HepG2 (cell line): Measurements from ENCODE around the gene BFSP1. TPM values are rescaled to one million over a fixed set of nuclear protein-coding genes. Genes with fewer than 3 reads are reported as not detected.
A peak's percentile ranks its signal among the peaks of the same experiment; 100 is the strongest.

Source experiments
- AKAP8 ChIP-seq: sonication (generic); formaldehyde crosslinking; IDR thresholded peaks from 2 replicates; pipeline ENCODE4 v1.5.1; 2020; ENCODE audit warnings: mild to moderate bottlenecking, missing genetic modification reagents
- ATF3 ChIP-seq: sonication (generic); formaldehyde crosslinking; IDR thresholded peaks from 2 replicates; pipeline ENCODE4 v1.4.0; 2020; ENCODE audit warnings: missing genetic modification reagents
- KDM3A ChIP-seq: IDR thresholded peaks from 2 replicates; pipeline ENCODE4 v1.6.1; 2018; ENCODE audit warnings: low read depth, missing compliant biosample characterization
- KLF15 ChIP-seq: sonication (generic); formaldehyde crosslinking; IDR thresholded peaks from 2 replicates; pipeline ENCODE4 v1.8.1; 2023; ENCODE audit warnings: borderline replicate concordance, mild to moderate bottlenecking, inconsistent platforms, missing genetic modification reagents, mixed read lengths
- KMT2A ChIP-seq: sonication (generic); formaldehyde crosslinking; IDR thresholded peaks from 2 replicates; pipeline ENCODE4 v1.4.0; 2020; ENCODE audit warnings: missing genetic modification reagents
- NFE2L1 ChIP-seq: sonication (generic); formaldehyde crosslinking; IDR thresholded peaks from 2 replicates; pipeline ENCODE4 v1.4.0; 2020; ENCODE audit warnings: missing genetic modification reagents, mild to moderate bottlenecking, borderline replicate concordance
- NFYC ChIP-seq: IDR thresholded peaks from 2 replicates; pipeline ENCODE4 v1.6.1; 2016; ENCODE audit warnings: missing genetic modification reagents, missing compliant biosample characterization
- SNAPC2 ChIP-seq: sonication (generic); formaldehyde crosslinking; IDR thresholded peaks from 2 replicates; pipeline ENCODE4 v1.8.1; 2022; ENCODE audit warnings: mild to moderate bottlenecking, missing genetic modification reagents
- SNAPC4 ChIP-seq: sonication (generic); formaldehyde crosslinking; IDR thresholded peaks from 2 replicates; pipeline ENCODE4 v1.4.0; 2020; ENCODE audit warnings: mild to moderate bottlenecking, missing genetic modification reagents
- TSC22D2 ChIP-seq: sonication (generic); formaldehyde crosslinking; IDR thresholded peaks from 2 replicates; pipeline ENCODE4 v1.5.1; 2020; ENCODE audit warnings: missing genetic modification reagents, mild to moderate bottlenecking, borderline replicate concordance
- ZBTB25 ChIP-seq: IDR thresholded peaks from 2 replicates; pipeline ENCODE4 v1.6.1; 2018; ENCODE audit warnings: missing genetic modification reagents
- ZBTB42 ChIP-seq: sonication (generic); formaldehyde crosslinking; IDR thresholded peaks from 2 replicates; pipeline ENCODE4 v1.5.0; 2020; ENCODE audit warnings: mild to moderate bottlenecking, missing genetic modification reagents
- ZNF432 ChIP-seq: sonication (generic); formaldehyde crosslinking; IDR thresholded peaks from 2 replicates; pipeline ENCODE4 v1.5.0; 2020; ENCODE audit warnings: missing genetic modification reagents, mild to moderate bottlenecking, borderline replicate concordance
- ZNF703 ChIP-seq: sonication (generic); formaldehyde crosslinking; IDR thresholded peaks from 2 replicates; pipeline ENCODE4 v1.5.1; 2020; ENCODE audit warnings: missing genetic modification reagents, mild to moderate bottlenecking, moderate library complexity, borderline replicate concordance
- ZNF800 ChIP-seq: sonication (generic); formaldehyde crosslinking; IDR thresholded peaks from 2 replicates; pipeline ENCODE4 v1.4.0; 2020; ENCODE audit warnings: missing genetic modification reagents
- ZXDC ChIP-seq: sonication (generic); formaldehyde crosslinking; IDR thresholded peaks from 2 replicates; pipeline ENCODE4 v1.5.0; 2020; ENCODE audit warnings: mild to moderate bottlenecking, missing genetic modification reagents
- polyA plus RNA-seq, 8 experiments: library from polyadenylated mRNA; depleted of rRNA in 3 of 8; stranded (reverse) in 7 of 8; unstranded in 1 of 8; fragments of >200 nt; fragmentation: Illumina TruSeq in 4 of 8; extraction: Trizol in 4 of 8; gene quantifications; 2 replicates each; pipeline versions ENCODE4 v1.2.1 to v1.2.3, GENCODE V29; 2011 to 2016; ENCODE audit warnings: low read depth in 4 of 8, missing spikeins in 1 of 8, mixed read lengths in 1 of 8; ENCODE audit not compliant: insufficient read depth in 1 of 8
- total RNA-seq, 5 experiments: library from RNA; depleted of rRNA; stranded (reverse); fragments of >200 nt; fragmentation: Illumina TruSeq; extraction: Trizol; gene quantifications; 2 replicates each; pipeline ENCODE4 v1.2.3, GENCODE V29; 2016; ENCODE audit warnings: low read depth in 1 of 5

The BFSP1 gene
- total and polyA plus RNA-seq, 2 of the 13 experiments (the other 11 are each of a cell fraction or from before 2014, with no cell fraction given), result 0.22 to 0.26 TPM

- TF ChIP-seq SNAPC4 (CRISPR knock-in tag) (no peak), TSC22D2 (CRISPR knock-in tag) (no peak), ZNF432 (CRISPR knock-in tag) (no peak), ZNF703 (no peak), KLF15 (no peak), NFYC (no peak), SNAPC2 (CRISPR knock-in tag) (0 out of 2 replicates have a peak, but pooled peaks have one; percentile 28), KMT2A (CRISPR knock-in tag) (peak; percentile 74; the same call in 1 of the 2 replicates), ZBTB25 (CRISPR knock-in tag) (no peak), AKAP8 (CRISPR knock-in tag) (no peak; the same call in 1 of the 2 replicates), ZBTB42 (CRISPR knock-in tag) (no peak; the same call in 1 of the 2 replicates), ZNF800 (CRISPR knock-in tag) (peak; percentile 93), NFE2L1 (CRISPR knock-in tag) (no peak), ZXDC (CRISPR knock-in tag) (0 out of 2 replicates have a peak, but pooled peaks have one; percentile 13), ATF3 (CRISPR knock-in tag) (no peak), KDM3A (CRISPR knock-in tag) (no peak)
Observed at GRCh38 chr20:17570347-17571152, 39.4 kb upstream of the BFSP1 start (continued).
